ENCODE results near the gene BATF3.

- no peak for TF ChIP-seq POLR2A (IDR thresholded peaks at IDR 0.05)
- no peak for TF ChIP-seq CTCF (IDR thresholded peaks at IDR 0.05)
Observed at GRCh38 chr1:212731630-212732029, 32.0 kb upstream of the BATF3 start.

Data from breast epithelium (tissue), 3 donors.